Measurements from ENCODE around the gene HDDC3. TPM values are rescaled to one million over a fixed set of nuclear protein-coding genes. Genes with fewer than 3 reads are reported as not detected.
"Not testable (repeated sequence)": the region's sequence is repeated elsewhere in the genome, so short reads cannot be mapped to it uniquely, and the experiment has no call there.

HDDC3 gene
- total and polyA plus RNA-seq, 5 donors from 2014 or later = 15.6 to 36.2 (median 30.8) TPM

DNA sequence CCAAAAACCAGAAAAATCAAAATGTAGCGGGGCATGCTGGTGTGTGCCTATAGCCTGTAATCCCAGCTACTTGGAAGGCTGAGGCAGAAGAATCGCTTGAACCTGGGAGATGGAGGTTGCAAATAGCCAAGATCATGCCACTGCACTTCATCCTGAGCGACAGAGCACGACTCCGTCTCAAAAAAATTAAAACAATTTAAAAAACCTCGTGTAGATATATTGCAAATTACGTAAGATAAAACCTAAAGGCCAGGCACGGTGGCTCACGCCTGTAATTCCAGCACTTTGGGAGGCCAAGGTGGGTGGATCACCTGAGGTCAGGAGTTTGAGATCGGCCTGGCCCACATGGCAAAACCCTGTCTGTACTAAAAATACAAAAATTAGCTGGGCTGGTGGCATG, 5.6 kb downstream of the HDDC3 start:
- H3K36me3 Mint-ChIP-seq, H3K27me3 Mint-ChIP-seq: not testable (repeated sequence)

DNA sequence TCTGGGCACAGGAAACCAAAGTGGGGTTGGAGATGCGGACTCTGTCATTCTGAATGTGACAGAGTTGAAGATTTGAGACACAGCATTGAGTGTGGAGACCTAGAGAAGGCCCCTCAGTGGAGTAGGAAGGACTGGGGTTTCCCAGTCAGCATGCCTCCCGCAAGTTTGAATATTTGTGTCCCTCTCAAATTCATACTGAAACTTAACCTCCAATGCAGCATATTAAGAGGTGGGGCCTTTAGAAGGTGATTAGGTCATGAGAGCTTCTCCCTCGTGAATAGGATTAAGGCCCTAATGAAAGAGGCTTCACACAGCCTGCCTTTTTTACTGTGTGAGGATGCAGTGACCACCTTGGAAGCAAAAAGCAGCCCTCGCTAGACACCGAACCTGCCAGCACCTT, 8.0 kb downstream of the HDDC3 start:
- H3K27me3 ChIP-seq (ENCODE audit: control insufficient read depth, insufficient read depth, low read length) = no peaks in the 10 kb centered on the region
- H3K9me3 ChIP-seq (ENCODE audit: control insufficient read depth in 2 of 2, low read length in 2 of 2) = no peaks in the 10 kb centered on the region
- peaks cover 20% of the 10 kb centered on the region for H3K36me3 ChIP-seq (ENCODE audit: control insufficient read depth, insufficient read depth, low read length)
- peaks cover 3% of the 10 kb centered on the region for H3K4me1 ChIP-seq (ENCODE audit: control insufficient read depth, insufficient read depth, low read length, poor library complexity, severe bottlenecking)
- H3K36me3 Mint-ChIP-seq = peaks cover 20% of the 10 kb centered on the region
- no peak for ATAC-seq (ENCODE audit: low read depth in 2 of 2)
- H3K27ac ChIP-seq (ENCODE audit: insufficient read depth, low read length, poor library complexity, severe bottlenecking) = no peak overlapping the region
- H3K4me3 ChIP-seq (ENCODE audit: low read depth, low read length) = no peak overlapping the region
- peaks cover 3 to 12% (median 7%) of the 10 kb centered on the region in 4 donors for H3K4me1 Mint-ChIP-seq
- H3K4me3 Mint-ChIP-seq = no peak overlapping the region
- H3K27me3 Mint-ChIP-seq = no peaks in the 10 kb centered on the region
- peak overlapping the region in 2 of 3 donors; percentile 67 to 69 for H3K27ac Mint-ChIP-seq
- H3K9me3 Mint-ChIP-seq = no peaks in the 10 kb centered on the region
- DNase-seq = peak in 1 of 3 donors; percentile 33

More for the DNA sequence above, 5.6 kb downstream of the HDDC3 start:
- not testable (repeated sequence) for H3K27ac ChIP-seq (ENCODE audit: insufficient read depth, low read length, poor library complexity, severe bottlenecking); H3K9me3 Mint-ChIP-seq; H3K27me3 ChIP-seq (ENCODE audit: control insufficient read depth, insufficient read depth, low read length); H3K36me3 ChIP-seq (ENCODE audit: control insufficient read depth, insufficient read depth, low read length); DNase-seq; ATAC-seq (ENCODE audit: low read depth in 2 of 2); H3K4me3 Mint-ChIP-seq; H3K27ac Mint-ChIP-seq; H3K9me3 ChIP-seq (ENCODE audit: control insufficient read depth in 2 of 2, low read length in 2 of 2); H3K4me3 ChIP-seq (ENCODE audit: low read depth, low read length)
- peaks cover 23% of the 10 kb centered on the region for H3K4me1 ChIP-seq (ENCODE audit: control insufficient read depth, insufficient read depth, low read length, poor library complexity, severe bottlenecking)
- peaks cover 16 to 31% (median 21%) of the 10 kb centered on the region in 4 donors for H3K4me1 Mint-ChIP-seq

DNA sequence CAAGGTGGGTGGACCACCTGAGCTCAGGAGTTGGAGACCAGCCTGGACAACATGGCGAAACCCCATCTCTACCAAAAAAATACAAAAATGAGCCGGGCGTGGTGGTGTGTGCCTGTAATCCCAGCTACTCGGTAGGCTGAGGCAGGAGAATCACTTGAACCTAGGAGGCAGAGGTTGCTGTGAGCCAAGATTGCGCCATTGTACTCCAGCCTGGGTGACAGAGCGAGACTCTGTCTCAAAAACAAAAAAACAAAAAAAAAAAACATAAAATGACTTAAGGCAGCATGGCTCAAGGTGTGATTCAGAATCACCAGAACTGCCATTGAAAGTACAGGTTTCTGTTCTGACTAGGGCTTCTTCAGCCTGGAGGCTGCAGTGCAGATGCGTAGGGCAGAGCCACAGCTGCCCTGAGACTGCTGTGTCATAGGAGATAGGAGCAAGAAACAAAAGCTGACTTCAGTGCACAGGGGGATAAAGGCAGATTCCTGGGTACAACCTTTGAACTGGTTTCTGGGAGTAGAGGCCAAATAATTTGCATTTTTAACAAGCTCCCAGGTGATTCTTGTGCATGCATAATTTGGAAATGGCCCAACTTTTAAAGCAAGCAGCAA, 9.5 kb downstream of the HDDC3 start:
- H3K9me3 Mint-ChIP-seq, H3K4me1 Mint-ChIP-seq: not testable (repeated sequence)

DNA sequence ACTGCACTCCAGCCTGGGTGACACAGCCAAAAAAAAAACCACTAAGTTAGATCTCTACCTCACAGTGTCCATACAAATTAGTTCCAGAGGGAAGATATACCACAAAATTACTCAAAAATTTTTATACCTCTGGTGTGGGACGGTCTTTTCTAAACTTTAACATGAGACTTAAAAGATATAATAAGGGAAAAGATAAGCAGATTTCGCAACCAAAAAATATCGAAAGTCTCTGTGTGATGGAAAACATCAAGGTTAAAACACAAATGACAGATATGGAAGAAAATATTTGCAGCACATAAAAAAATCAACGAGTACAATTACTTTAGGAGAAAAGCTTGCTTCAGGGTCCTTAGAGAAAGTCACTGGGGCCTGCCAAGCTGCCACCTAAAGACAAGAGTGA, 10.5 kb downstream of the HDDC3 start:
- H3K36me3 ChIP-seq (ENCODE audit: control insufficient read depth, insufficient read depth, low read length) = peaks cover 43% of the 10 kb centered on the region
- no peaks in the 10 kb centered on the region for H3K4me1 ChIP-seq (ENCODE audit: control insufficient read depth, insufficient read depth, low read length, poor library complexity, severe bottlenecking)
- H3K27me3 Mint-ChIP-seq = no peaks in the 10 kb centered on the region
- no peak overlapping the region for H3K27ac ChIP-seq (ENCODE audit: insufficient read depth, low read length, poor library complexity, severe bottlenecking)
- DNase-seq = no peak
- H3K4me1 Mint-ChIP-seq = peaks cover 0 to 6% (median 3%) of the 10 kb centered on the region in 4 donors
- no peaks in the 10 kb centered on the region for H3K27me3 ChIP-seq (ENCODE audit: control insufficient read depth, insufficient read depth, low read length)
- H3K4me3 Mint-ChIP-seq = no peak overlapping the region
- H3K36me3 Mint-ChIP-seq = peaks cover 40% of the 10 kb centered on the region
- no peak overlapping the region for H3K4me3 ChIP-seq (ENCODE audit: low read depth, low read length)
- no peak overlapping the region for H3K27ac Mint-ChIP-seq
- no peak for ATAC-seq (ENCODE audit: low read depth in 2 of 2)
- peaks cover 0 to 2% (median 0%) of the 10 kb centered on the region in 7 donors for H3K9me3 Mint-ChIP-seq
- no peaks in the 10 kb centered on the region for H3K9me3 ChIP-seq (ENCODE audit: control insufficient read depth in 2 of 2, low read length in 2 of 2)

More for the DNA sequence above, 9.5 kb downstream of the HDDC3 start:
- H3K27ac ChIP-seq (ENCODE audit: insufficient read depth, low read length, poor library complexity, severe bottlenecking); H3K27me3 Mint-ChIP-seq; H3K4me1 ChIP-seq (ENCODE audit: control insufficient read depth, insufficient read depth, low read length, poor library complexity, severe bottlenecking); H3K27me3 ChIP-seq (ENCODE audit: control insufficient read depth, insufficient read depth, low read length); H3K4me3 Mint-ChIP-seq; H3K9me3 ChIP-seq (ENCODE audit: control insufficient read depth in 2 of 2, low read length in 2 of 2); ATAC-seq (ENCODE audit: low read depth in 2 of 2); H3K4me3 ChIP-seq (ENCODE audit: low read depth, low read length): not testable (repeated sequence)
- H3K27ac Mint-ChIP-seq = peak overlapping the region in 1 of 3 donors; percentile 36
- H3K36me3 ChIP-seq (ENCODE audit: control insufficient read depth, insufficient read depth, low read length) = peaks cover 34% of the 10 kb centered on the region
- peak in 1 of 3 donors; percentile 52 for DNase-seq
- H3K36me3 Mint-ChIP-seq = peaks cover 31% of the 10 kb centered on the region

- Mint-ChIP-seq H3K9me3 (peaks cover 0 to 2% (median 0%) of the 10 kb centered on the region in 7 donors), H3K36me3 (peaks cover 60% of the 10 kb centered on the region), H3K4me3 (no peak overlapping the region), H3K27me3 (no peaks in the 10 kb centered on the region), H3K27ac (no peak overlapping the region), H3K4me1 (peaks cover 0 to 2% (median 0%) of the 10 kb centered on the region in 4 donors)
- Histone ChIP-seq H3K4me3 (ENCODE audit: low read depth, low read length) (no peak overlapping the region), H3K9me3 (ENCODE audit: control insufficient read depth in 2 of 2, low read length in 2 of 2) (no peaks in the 10 kb centered on the region), H3K4me1 (ENCODE audit: control insufficient read depth, insufficient read depth, low read length, poor library complexity, severe bottlenecking) (no peaks in the 10 kb centered on the region), H3K27me3 (ENCODE audit: control insufficient read depth, insufficient read depth, low read length) (no peaks in the 10 kb centered on the region), H3K27ac (ENCODE audit: insufficient read depth, low read length, poor library complexity, severe bottlenecking) (no peak overlapping the region), H3K36me3 (ENCODE audit: control insufficient read depth, insufficient read depth, low read length) (peaks cover 63% of the 10 kb centered on the region)
- DNase-seq = no peak
- ATAC-seq (ENCODE audit: low read depth in 2 of 2) = no peak
Observed at GRCh38 chr15:90918835-90919234, 13.5 kb downstream of the HDDC3 start.

- no peak overlapping the region for H3K4me3 ChIP-seq (ENCODE audit: low read depth, low read length)
- Mint-ChIP-seq H3K9me3 (peaks cover 0 to 2% (median 0%) of the 10 kb centered on the region in 7 donors), H3K27ac (peak overlapping the region in 1 of 3 donors; percentile 36), H3K27me3 (no peaks in the 10 kb centered on the region), H3K4me1 (peaks cover 0 to 2% (median 0%) of the 10 kb centered on the region in 4 donors), H3K4me3 (peak overlapping the region in 1 of 4 donors; percentile 15), H3K36me3 (peaks cover 66% of the 10 kb centered on the region)
- ATAC-seq (ENCODE audit: low read depth in 2 of 2) (no peak), DNase-seq (no peak)
- H3K27ac ChIP-seq (ENCODE audit: insufficient read depth, low read length, poor library complexity, severe bottlenecking) = no peak overlapping the region
- no peaks in the 10 kb centered on the region for H3K27me3 ChIP-seq (ENCODE audit: control insufficient read depth, insufficient read depth, low read length)
- no peaks in the 10 kb centered on the region for H3K4me1 ChIP-seq (ENCODE audit: control insufficient read depth, insufficient read depth, low read length, poor library complexity, severe bottlenecking)
- peaks cover 69% of the 10 kb centered on the region for H3K36me3 ChIP-seq (ENCODE audit: control insufficient read depth, insufficient read depth, low read length)
- H3K9me3 ChIP-seq (ENCODE audit: control insufficient read depth in 2 of 2, low read length in 2 of 2) = no peaks in the 10 kb centered on the region
Observed at GRCh38 chr15:90918034-90918788, 14.1 kb downstream of the HDDC3 start.

DNA sequence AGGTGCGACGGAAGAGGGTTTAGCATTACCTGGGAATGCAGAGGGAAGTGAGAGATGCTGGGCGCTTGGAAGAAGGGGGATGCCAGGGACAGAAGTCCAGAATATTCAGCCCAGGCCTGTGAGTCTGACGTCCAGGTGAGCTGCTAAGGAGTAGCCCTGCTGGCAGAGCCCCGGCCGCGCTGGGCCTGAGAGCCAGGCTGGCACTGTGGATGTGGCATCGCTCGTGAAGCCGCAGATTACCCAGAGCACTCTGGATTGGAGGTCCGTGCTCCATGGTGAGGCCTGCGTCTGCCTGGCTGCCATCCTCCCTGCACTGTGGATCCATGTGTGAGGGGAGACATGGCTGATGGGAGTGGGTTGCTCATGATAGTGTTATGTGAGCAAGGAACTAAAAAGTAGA, 14.8 kb downstream of the HDDC3 start:
- Mint-ChIP-seq H3K27me3 (no peaks in the 10 kb centered on the region), H3K9me3 (peaks cover 0 to 2% (median 0%) of the 10 kb centered on the region in 7 donors), H3K4me1 (peaks cover 0 to 2% (median 0%) of the 10 kb centered on the region in 4 donors), H3K27ac (no peak overlapping the region), H3K4me3 (no peak overlapping the region), H3K36me3 (peaks cover 66% of the 10 kb centered on the region)
- DNase-seq (no peak), ATAC-seq (ENCODE audit: low read depth in 2 of 2) (no peak)
- Histone ChIP-seq H3K4me1 (ENCODE audit: control insufficient read depth, insufficient read depth, low read length, poor library complexity, severe bottlenecking) (no peaks in the 10 kb centered on the region), H3K27me3 (ENCODE audit: control insufficient read depth, insufficient read depth, low read length) (no peaks in the 10 kb centered on the region), H3K27ac (ENCODE audit: insufficient read depth, low read length, poor library complexity, severe bottlenecking) (no peak overlapping the region), H3K36me3 (ENCODE audit: control insufficient read depth, insufficient read depth, low read length) (peaks cover 76% of the 10 kb centered on the region), H3K9me3 (ENCODE audit: control insufficient read depth in 2 of 2, low read length in 2 of 2) (no peaks in the 10 kb centered on the region), H3K4me3 (ENCODE audit: low read depth, low read length) (no peak overlapping the region)
